ENCODE results near the gene SOHLH2. TPM values are rescaled to one million over a fixed set of nuclear protein-coding genes. Genes with fewer than 3 reads are reported as not detected.

The SOHLH2 gene
- total RNA-seq, 1 donor from 2014 or later, result 0.07 TPM

DNA sequence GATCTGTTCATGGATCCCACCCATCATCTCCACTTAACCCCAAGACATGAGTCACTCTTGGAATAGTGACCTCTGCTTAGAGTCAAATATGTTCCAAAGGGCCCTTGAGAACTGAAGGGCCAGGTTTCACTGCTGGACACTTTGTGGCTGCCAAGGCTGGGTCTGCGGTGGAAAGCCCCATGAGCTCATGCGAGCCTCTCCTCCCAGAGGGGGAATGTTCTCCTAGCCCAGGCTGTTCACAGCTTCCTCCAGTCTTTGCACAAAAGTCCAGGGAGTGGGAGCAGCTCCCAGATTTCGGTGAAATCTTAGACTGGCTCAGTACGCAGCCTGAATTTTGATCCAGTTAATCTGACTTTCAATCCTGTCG lies 82.4 kb downstream of the SOHLH2 start:
- DNase-seq (ENCODE audit: low read depth, low spot score), result no peak

DNA sequence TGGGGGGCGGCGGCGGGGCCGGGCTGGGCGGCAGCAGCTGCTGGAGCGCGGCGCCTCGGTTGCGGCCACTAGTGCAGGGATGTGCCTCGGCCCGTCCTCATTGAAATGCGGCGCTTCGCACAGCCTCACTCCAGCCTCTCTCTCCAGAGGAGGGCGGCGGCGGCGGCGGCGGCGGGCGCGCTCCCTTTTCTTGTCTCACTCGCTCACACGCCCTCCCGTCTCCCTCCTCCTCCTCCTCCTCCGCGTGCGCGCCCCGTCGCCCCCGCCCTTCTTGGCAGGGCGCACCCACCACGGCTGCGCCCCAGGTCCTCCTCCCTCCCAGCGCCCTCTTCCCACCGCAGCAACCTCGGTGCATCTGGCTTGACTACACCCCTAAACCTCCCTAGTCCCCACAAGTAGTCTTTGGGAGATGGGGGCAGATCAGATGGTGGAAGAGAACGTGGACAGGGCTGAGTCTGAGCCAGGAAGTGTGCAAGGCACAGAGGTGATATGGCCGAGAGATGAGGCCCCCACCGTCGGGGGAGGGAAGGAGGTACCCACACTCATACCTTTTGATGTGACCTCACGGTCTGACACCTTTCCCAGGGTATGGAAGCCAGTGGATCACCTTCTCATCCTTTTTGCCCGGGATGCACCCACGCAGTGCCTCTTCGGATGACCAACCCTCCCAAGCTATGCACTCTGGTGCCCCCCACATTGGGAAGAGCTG lies 83.0 kb downstream of the SOHLH2 start, which contains the start of gene DCLK1:
Gene DCLK1 (minus strand): TSS at position 161 of the 709 bp plus-strand sequence.
- no peak for DNase-seq (ENCODE audit: low read depth, low spot score)

GRCh38 chr13:36130552-36131221 lies 83.7 kb downstream of the SOHLH2 start:
- DNase-seq (ENCODE audit: low read depth, low spot score), result no peak

DNA sequence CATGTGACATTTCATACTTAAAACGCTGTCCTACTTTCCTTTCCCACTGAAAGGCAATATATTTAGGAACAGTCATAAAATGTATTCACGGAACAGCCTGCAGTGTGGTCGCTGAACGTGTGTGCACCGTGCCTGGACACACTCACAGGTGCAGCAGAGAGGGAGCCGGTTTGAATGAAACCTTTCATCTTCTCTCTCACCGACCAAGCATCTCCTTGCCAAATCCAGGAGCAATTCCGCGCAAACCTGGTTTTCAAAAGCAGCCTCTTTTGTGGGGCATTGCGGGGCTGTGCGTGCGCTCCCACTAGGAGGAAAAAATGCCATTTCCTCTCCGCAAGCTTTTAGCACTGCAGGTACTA lies 84.2 kb downstream of the SOHLH2 start:
- DNase-seq (ENCODE audit: low read depth, low spot score), result no peak

- DNase-seq (ENCODE audit: low read depth, low spot score), result no peak
Observed at GRCh38 chr13:36129539-36129938, 84.8 kb downstream of the SOHLH2 start.

DNA sequence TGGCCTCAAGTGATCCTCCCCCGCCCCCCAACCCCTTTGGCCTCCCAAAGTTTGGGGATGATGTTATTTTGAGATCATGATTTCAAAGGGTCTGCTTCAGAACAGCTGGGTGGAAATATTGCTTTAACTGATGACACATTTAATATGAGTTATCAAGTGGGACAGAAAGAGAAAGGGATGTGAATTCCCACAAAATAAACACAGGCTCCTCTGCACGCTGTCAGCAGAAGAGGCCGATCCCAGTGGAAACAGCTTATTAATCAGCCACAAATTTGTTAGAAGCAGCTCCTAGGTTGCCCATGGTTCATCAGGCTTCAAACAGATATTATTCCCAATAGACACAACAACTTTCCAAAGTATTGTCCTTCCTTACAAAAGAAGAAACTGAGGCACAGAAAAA lies 87.9 kb downstream of the SOHLH2 start:
- DNase-seq (ENCODE audit: low read depth, low spot score), result no peak

DNA sequence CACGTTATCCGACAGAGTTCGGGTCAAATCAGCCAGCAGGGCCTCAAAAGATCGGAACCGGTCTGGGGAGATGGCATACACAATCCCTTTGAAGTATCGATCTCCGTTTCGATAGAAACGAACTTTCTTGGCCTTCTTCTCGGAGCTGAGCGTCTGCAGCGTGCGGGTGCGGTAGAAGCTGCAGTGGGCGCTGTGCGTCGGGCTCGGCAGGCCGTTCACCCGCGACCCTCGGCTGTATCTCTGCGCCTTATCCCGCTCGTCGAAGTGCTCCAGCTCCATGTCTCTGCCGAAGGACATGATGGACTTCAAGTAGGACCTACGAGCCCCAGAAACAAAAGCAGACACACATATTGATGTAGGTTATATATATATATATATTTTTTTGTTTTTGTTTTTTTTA lies 88.5 kb downstream of the SOHLH2 start:
- DNase-seq (ENCODE audit: low read depth, low spot score), result no peak

DNA sequence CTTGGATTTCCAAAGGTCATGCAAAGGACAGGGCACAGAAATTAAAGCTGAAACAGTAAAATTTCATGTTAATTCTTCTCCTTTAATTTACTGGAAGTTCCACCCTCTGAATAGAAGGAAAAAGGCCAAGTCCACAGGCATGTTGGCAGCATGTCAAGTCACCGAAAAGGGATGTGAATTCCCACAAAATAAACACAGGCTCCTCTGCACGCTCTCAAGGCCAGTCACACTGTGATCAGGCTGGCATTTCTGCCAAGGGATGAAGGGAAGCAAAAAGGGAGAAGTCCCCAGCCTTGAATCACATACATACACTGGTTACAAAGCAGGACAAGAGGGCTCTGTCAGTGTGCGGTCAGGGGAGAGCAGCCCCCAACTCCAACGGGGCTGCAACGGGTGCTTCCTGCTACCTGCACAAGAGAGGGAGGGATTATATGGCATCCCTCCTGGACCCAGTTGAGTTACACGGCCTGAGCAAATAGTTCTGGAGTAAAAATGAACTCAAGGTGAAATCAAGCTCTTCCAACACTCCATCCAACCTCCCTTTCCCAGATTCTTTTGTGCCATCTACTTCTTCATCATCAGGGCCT lies 90.0 kb downstream of the SOHLH2 start:
- peak; percentile 26 for DNase-seq (ENCODE audit: low read depth, low spot score)

Other genes with a start within 250 kb of the SOHLH2 start
- gene DCLK1, start 83.2 kb downstream of the SOHLH2 start, total RNA-seq, result 1.5 and 2.2 TPM in 2 replicates
- gene CCDC169, start 83.3 kb upstream of the SOHLH2 start, total RNA-seq, result 3.8 and 4.7 TPM in 2 replicates
- 101 and 153 TPM in 2 replicates for gene SPART, start 131.8 kb upstream of the SOHLH2 start, total RNA-seq
- gene CCNA1, start 217.9 kb upstream of the SOHLH2 start, total RNA-seq, result 127 and 156 TPM in 2 replicates

Data from pulmonary artery endothelial cell (primary cell).